UCSD-AML1 (cell line): ENCODE data around the gene UST.

Source experiments
- DNase-seq: peaks from one replicate; lab custom pipeline; 2025; ENCODE audit not compliant: unreplicated experiment; lab: John Stamatoyannopoulos, UW

UST gene

GRCh38 chr6:148795563-148795962 is 48.7 kb downstream of the UST start:
- no peak for DNase-seq

- no peak for DNase-seq
Measured at GRCh38 chr6:148799647-148800046, 52.8 kb downstream of the UST start.

- DNase-seq = no peak
Measured at GRCh38 chr6:148800536-148800935, 53.7 kb downstream of the UST start.

- DNase-seq = no peak
Measured at GRCh38 chr6:148803979-148804378, 57.1 kb downstream of the UST start.

- no peak for DNase-seq
Measured at GRCh38 chr6:148805777-148806176, 58.9 kb downstream of the UST start.

GRCh38 chr6:148807784-148808183 is 61.0 kb downstream of the UST start:
- DNase-seq = no peak

- DNase-seq = no peak
Measured at GRCh38 chr6:148808786-148809304, 62.0 kb downstream of the UST start.

- no peak for DNase-seq
Measured at GRCh38 chr6:148811459-148811858, 64.6 kb downstream of the UST start.

- no peak for DNase-seq
Measured at GRCh38 chr6:148814082-148814790, 67.4 kb downstream of the UST start.

GRCh38 chr6:148814869-148815268 is 68.0 kb downstream of the UST start:
- DNase-seq = no peak

- no peak for DNase-seq
Measured at GRCh38 chr6:148816117-148816516, 69.3 kb downstream of the UST start.

- DNase-seq = no peak
Measured at GRCh38 chr6:148817689-148818088, 70.9 kb downstream of the UST start.

GRCh38 chr6:148818939-148819575 is 72.2 kb downstream of the UST start:
- DNase-seq = no peak

GRCh38 chr6:148819852-148820251 is 73.0 kb downstream of the UST start:
- no peak for DNase-seq

GRCh38 chr6:148822819-148823218 is 76.0 kb downstream of the UST start:
- DNase-seq = no peak

GRCh38 chr6:148824291-148824690 is 77.5 kb downstream of the UST start:
- no peak for DNase-seq

GRCh38 chr6:148824960-148825359 is 78.1 kb downstream of the UST start:
- no peak for DNase-seq

- no peak for DNase-seq
Measured at GRCh38 chr6:148825492-148825891, 78.7 kb downstream of the UST start.

GRCh38 chr6:148827416-148828045 is 80.7 kb downstream of the UST start:
- DNase-seq = no peak

- DNase-seq = no peak
Measured at GRCh38 chr6:148828047-148828446, 81.2 kb downstream of the UST start.

GRCh38 chr6:148829415-148830101 is 82.7 kb downstream of the UST start:
- no peak for DNase-seq

- DNase-seq = no peak
Measured at GRCh38 chr6:148830614-148831013, 83.8 kb downstream of the UST start.
